SJCRH30 (cell line): ENCODE results near the gene INSR. TPM values are rescaled to one million over a fixed set of nuclear protein-coding genes. Genes with fewer than 3 reads are reported as not detected.

Experiments used
- DNase-seq, 2 experiments: peaks; one replicate each; pipeline ENCODE4 v3.0.0-alpha.2; 2015 to 2020
- H3K27ac ChIP-seq: fragments of 250-450 bp; sonication (Bioruptor Pico); 2 replicates; pipeline ENCODE4 v1.5.1; 2020; ENCODE audit warnings: mild to moderate bottlenecking, moderate library complexity
- H3K27me3 ChIP-seq: fragments of 250-450 bp; sonication (Bioruptor Pico); 2 replicates; pipeline ENCODE4 v1.5.1; 2020; ENCODE audit warnings: mild to moderate bottlenecking, moderate library complexity
- H3K36me3 ChIP-seq: fragments of 250-450 bp; sonication (Bioruptor Pico); 2 replicates; pipeline ENCODE4 v1.5.1; 2020; ENCODE audit warnings: mild to moderate bottlenecking, moderate library complexity
- H3K4me1 ChIP-seq: fragments of 250-450 bp; sonication (Bioruptor Pico); 2 replicates; pipeline ENCODE4 v1.5.1; 2020; ENCODE audit warnings: mild to moderate bottlenecking, moderate library complexity
- H3K4me3 ChIP-seq: fragments of 250-450 bp; sonication (Bioruptor Pico); 2 replicates; pipeline ENCODE4 v1.5.1; 2020; ENCODE audit warnings: mild to moderate bottlenecking, moderate library complexity
- H3K9me3 ChIP-seq: fragments of 250-450 bp; sonication (Bioruptor Pico); replicated peaks from 2 replicates; pipeline ENCODE4 v1.5.1; 2020; ENCODE audit warnings: mild to moderate bottlenecking, moderate library complexity
- total RNA-seq: library from RNA; depleted of rRNA; stranded (reverse); fragments of >200 nt; shearing (Covaris generic); gene quantifications from 2 replicates; pipeline ENCODE4 v1.2.3, GENCODE V29; 2014

Gene INSR
- total RNA-seq, 1 experiment from 2014 or later, result 14.3 TPM

DNA sequence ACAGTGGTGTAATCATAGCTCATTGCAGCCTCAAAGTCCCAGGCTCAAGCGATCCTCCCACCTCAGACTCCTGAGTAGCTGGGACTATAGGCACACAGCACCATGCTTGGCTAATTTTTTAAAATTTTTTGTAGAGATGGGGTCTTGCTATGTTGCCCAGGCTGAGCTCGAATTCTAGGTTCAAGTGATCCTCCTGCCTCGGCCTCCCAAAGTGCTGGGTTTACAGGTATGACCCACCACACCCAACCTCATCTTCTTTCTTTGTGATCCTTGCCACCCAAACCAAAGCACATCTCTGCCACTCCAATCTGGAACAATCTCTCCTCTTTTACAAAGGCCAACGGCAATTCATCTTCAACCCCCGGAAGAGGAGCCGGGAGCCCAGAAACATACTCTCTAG, 38.6 kb downstream of the INSR start:
- Histone ChIP-seq H3K36me3 (no peaks in the 10 kb centered on the region), H3K4me1 (no peaks in the 10 kb centered on the region), H3K4me3 (no peak overlapping the region), H3K27me3 (no peaks in the 10 kb centered on the region), H3K9me3 (no peaks in the 10 kb centered on the region), H3K27ac (no peak overlapping the region)
- no peak for DNase-seq

DNA sequence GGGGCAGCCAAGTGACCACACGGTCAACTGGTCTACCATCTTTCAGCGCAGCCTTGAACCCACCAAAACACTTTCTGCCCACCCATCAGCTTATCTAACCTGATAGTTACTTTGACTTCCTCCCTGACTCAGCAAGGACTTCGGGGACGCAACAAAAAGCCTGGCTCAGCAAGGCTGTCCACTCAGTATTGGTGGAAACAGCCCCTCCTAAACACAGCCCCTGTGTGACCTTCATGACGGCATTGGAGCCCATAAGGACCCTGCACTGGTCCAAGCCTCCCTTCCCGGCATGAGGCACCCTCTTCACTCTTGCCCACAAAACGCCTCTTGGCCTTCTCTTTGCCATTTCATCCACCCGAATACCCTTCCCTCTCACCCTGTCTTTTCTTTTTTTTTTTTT, 39.1 kb downstream of the INSR start:
- no peaks in the 10 kb centered on the region for H3K9me3 ChIP-seq

DNA sequence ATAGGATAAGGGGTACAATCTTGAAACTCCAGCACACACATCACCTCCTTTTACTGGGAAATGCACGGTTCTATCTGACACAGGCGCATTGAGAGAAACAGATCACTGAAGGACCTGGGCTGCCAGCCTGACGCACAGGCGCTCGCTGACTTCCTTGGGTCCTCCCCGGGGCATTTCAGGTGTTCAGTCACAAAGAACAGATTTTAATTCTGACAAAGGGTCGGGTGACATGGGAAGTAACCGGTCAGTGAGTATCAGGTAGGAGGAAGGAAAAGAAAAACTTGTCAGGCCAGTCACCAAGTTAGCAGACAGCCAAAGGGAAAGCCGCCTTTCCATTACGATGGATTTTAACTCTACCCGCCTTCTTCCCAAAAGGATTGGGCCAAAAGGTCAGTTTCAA, 39.6 kb downstream of the INSR start:
- H3K36me3 ChIP-seq, result no peaks in the 10 kb centered on the region
- H3K27ac ChIP-seq, result no peak overlapping the region
- no peaks in the 10 kb centered on the region for H3K27me3 ChIP-seq
- DNase-seq, result no peak
- no peaks in the 10 kb centered on the region for H3K9me3 ChIP-seq
- H3K4me3 ChIP-seq, result no peak overlapping the region
- H3K4me1 ChIP-seq, result no peaks in the 10 kb centered on the region

More for the DNA sequence above, 39.1 kb downstream of the INSR start:
- no peaks in the 10 kb centered on the region for H3K36me3 ChIP-seq
- H3K27me3 ChIP-seq, result no peaks in the 10 kb centered on the region
- DNase-seq, result no peak
- H3K4me3 ChIP-seq, result no peak overlapping the region
- H3K27ac ChIP-seq, result no peak overlapping the region
- H3K4me1 ChIP-seq, result no peaks in the 10 kb centered on the region

DNA sequence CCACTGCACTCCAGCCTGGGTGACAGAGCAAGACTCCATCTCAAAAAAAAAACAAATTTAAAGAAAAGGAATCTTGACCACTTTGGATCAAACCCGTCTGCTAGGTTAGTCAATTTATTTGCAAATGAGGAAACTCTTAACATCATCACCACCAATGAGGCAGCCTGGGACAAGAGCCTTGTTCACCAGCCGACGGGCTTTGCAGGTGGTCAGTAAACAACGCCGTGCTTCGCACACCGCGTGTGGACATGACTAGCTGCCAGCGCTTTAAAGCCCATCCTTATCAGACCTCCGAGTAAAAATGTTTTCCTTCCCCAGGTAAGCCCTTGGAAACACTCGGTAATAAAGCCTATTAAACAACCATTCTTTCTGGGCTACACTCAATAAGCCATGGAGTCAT, 41.9 kb downstream of the INSR start:
- Histone ChIP-seq H3K36me3 (no peaks in the 10 kb centered on the region), H3K4me1 (no peaks in the 10 kb centered on the region), H3K27me3 (no peaks in the 10 kb centered on the region), H3K27ac (no peak overlapping the region), H3K9me3 (no peaks in the 10 kb centered on the region), H3K4me3 (no peak overlapping the region)
- DNase-seq, result no peak

DNA sequence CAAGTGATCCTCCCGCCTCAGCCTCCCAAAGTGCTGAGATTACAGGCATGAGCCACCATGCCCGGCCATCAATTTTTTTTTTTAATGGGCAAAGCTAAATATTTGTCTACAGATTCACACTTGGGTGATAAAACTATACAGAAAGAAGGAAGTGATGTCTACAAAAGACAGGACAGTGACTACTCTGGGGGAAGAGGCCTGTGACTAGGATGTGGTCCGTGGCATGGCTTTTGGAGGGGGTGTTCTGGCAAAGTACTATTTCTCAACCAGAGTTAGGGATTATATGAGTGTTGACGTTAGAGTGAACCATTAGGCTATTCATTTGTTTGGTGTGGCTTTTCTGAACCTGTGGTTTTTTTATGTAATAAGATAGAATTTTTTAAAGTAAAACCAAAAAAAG, 42.7 kb downstream of the INSR start:
- no peaks in the 10 kb centered on the region for H3K36me3 ChIP-seq
- no peak for DNase-seq
- H3K27ac ChIP-seq, result no peak overlapping the region
- 0 out of 2 replicates have a peak, but pooled peaks cover 3% of the 10 kb centered on the region for H3K9me3 ChIP-seq
- no peak overlapping the region for H3K4me3 ChIP-seq
- H3K4me1 ChIP-seq, result no peaks in the 10 kb centered on the region
- no peaks in the 10 kb centered on the region for H3K27me3 ChIP-seq

DNA sequence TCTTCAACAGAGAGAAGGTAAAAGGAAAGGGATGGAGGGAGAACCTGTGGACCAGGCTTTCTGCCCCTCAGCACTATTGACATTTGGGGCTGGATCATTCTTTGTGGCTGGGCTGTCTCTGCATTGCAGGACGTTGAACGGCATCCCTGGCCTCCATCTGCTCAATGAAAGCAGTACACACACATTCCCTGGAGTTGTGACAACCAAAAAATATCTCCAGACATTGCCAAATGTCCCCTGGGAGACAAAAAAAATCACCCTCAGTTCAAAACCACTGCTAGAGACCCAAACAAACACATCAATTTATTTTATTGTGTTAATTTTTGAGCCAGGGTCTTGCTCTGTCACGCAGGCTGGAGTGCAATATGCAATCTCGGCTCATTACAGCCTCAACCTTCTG, 43.3 kb downstream of the INSR start:
- H3K4me3 ChIP-seq, result no peak overlapping the region
- 0 out of 2 replicates have a peak, but pooled peaks cover 4% of the 10 kb centered on the region for H3K9me3 ChIP-seq
- H3K27me3 ChIP-seq, result no peaks in the 10 kb centered on the region
- H3K36me3 ChIP-seq, result no peaks in the 10 kb centered on the region
- H3K4me1 ChIP-seq, result no peaks in the 10 kb centered on the region
- no peak overlapping the region for H3K27ac ChIP-seq
- no peak for DNase-seq

DNA sequence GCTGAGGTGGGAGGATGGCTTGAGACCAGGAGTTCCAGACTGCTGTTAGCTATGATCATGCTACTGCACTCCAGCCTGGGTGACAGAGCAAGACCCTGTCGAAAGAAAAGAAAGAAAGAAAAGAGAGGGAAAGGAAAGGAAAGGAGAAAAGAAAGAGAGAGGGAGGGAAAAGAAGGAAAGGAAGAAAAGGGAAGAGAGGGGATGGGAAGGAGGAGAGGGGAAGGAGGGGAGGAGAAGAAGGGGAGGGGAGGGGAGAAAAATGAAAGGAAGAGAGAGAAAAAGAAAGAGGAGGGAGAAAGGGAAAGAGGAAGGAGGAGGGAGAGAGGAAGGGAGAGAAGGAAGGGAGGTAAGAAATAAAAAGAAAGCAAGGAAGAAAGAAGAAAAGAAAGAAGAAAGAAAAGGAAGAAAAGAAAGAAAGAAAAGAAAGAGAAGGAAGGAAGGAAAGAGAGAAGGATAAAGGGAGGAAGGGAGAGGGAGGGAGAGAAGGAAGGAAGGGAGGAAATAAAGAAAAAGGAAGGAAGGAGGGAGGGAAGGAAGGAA, 44.1 kb downstream of the INSR start:
- Histone ChIP-seq H3K4me1 (no peaks in the 10 kb centered on the region), H3K9me3 (0 out of 2 replicates have a peak, but pooled peaks cover 4% of the 10 kb centered on the region), H3K27ac (no peak overlapping the region), H3K36me3 (no peaks in the 10 kb centered on the region), H3K4me3 (no peak overlapping the region), H3K27me3 (no peaks in the 10 kb centered on the region)
- no peak for DNase-seq

DNA sequence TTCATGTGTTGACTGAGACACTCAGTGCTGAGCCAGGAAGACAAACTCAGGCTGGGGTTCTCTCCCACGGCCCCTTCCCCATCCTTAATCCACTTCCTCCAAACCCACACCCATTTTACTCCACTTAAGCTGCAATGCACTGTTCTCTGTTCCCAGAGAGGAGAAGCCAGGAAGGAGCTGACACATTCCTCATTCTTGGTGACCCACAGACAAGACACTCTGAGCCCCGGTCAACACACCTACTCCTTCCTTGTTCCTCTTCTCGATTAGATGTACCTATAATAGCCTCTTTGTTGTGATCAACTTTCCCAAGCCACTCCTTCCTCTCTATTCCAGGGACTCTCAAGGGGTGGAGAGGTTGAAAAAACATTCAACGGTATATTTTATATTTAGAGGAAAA, 47.1 kb downstream of the INSR start:
- no peak overlapping the region for H3K4me3 ChIP-seq

DNA sequence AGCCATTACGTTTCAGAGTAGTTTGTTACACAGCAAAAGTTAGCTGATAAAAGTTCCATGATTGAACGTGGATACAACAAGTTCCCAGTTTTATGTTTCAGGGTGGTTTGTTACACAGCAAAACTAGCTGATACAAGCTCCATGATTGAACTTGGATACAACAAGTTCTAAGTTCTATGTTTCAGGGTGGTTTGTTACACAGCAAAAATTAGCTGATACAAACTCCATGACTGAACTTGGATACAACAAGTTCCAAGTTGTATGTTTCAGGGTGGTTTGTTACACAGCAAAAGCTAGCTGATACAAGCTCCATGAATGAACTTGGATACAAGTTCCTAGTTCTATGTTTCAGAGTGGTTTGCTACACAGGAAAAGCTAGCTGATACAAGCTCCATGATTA, 47.6 kb downstream of the INSR start:
- DNase-seq, result no peak
- Histone ChIP-seq H3K27ac (no peak overlapping the region), H3K36me3 (no peaks in the 10 kb centered on the region), H3K4me1 (no peaks in the 10 kb centered on the region), H3K27me3 (no peaks in the 10 kb centered on the region), H3K9me3 (0 out of 2 replicates have a peak, but pooled peaks cover 4% of the 10 kb centered on the region), H3K4me3 (no peak overlapping the region)

More for the DNA sequence above, 47.1 kb downstream of the INSR start:
- no peak for DNase-seq
- H3K27ac ChIP-seq, result no peak overlapping the region
- no peaks in the 10 kb centered on the region for H3K36me3 ChIP-seq
- H3K4me1 ChIP-seq, result no peaks in the 10 kb centered on the region
- no peaks in the 10 kb centered on the region for H3K27me3 ChIP-seq
- H3K9me3 ChIP-seq, result 0 out of 2 replicates have a peak, but pooled peaks cover 4% of the 10 kb centered on the region

DNA sequence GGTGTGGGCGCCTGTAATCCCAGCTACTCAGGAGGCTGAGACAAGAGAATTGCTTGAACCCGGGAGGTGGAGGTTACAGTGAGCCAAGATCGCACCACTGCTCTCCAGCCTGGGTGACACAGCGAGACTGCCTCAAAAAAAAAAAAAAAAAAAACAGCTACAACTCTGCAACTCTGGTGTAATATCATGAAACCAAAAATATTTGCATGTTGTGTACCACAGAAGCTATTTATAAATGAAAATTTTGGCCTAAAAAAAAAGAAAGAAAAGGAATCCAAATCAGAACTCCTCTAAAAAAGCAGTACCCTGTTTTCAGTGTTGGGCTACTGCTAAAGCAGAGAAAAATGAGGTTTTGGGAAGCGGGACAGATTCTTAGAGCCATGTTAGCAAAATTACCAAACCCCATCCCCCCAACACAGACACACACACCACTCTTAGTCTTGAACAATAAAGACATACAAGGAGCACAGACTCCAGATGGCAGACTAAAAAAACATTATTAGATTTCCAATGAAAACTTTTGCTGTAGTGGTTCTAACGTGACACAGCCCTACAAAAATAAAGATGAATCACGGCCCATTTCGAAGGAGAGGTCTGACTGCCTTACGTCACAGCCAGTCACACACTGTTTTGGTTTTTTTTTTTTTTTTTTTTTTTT, 51.5 kb downstream of the INSR start:
- no peaks in the 10 kb centered on the region for H3K27me3 ChIP-seq
- 0 out of 2 replicates have a peak, but pooled peaks cover 4% of the 10 kb centered on the region for H3K9me3 ChIP-seq
- no peak overlapping the region for H3K4me3 ChIP-seq
- H3K4me1 ChIP-seq, result no peaks in the 10 kb centered on the region
- no peaks in the 10 kb centered on the region for H3K36me3 ChIP-seq
- DNase-seq, result no peak
- no peak overlapping the region for H3K27ac ChIP-seq

DNA sequence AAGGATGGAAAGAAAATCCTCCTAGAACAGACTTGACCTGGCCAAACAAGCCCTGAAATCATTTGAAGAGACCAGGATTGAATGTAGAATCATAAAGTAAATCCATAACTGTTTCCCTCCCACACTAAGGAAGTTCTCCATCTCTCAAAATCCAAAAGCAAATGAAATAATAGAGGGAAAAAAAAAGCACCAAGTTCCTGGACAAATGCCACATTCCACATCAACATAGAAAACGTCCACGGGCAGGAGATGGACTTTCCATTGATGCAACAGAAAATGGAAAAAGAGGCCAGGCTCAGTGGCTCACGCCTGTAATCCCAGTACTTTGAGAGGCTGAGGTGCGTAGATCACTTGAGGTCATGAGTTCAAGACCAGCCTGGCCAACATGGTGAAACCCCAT, 56.2 kb downstream of the INSR start:
- DNase-seq, result no peak
- Histone ChIP-seq H3K27me3 (no peaks in the 10 kb centered on the region), H3K9me3 (no peaks in the 10 kb centered on the region), H3K36me3 (no peaks in the 10 kb centered on the region), H3K4me3 (no peak overlapping the region), H3K27ac (no peak overlapping the region), H3K4me1 (no peaks in the 10 kb centered on the region)

DNA sequence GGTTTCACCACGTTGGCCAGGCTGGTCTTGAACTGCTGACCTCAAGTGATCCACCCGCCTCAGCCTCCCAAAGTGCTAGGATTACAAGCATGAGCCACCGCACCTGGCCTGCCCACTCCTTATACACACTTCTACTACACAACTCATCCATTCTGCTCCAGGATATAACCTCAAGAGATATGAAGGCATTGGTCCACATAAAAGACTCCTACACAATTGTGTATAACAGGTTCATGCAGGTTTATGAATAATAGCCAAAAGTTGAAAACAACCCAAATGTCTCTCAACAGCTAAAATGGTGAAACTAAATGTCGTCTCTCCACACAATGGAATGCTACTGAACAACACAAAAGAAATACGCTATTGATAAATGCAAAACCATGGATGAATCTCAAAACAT, 58.1 kb downstream of the INSR start:
- Histone ChIP-seq H3K27ac (no peak overlapping the region), H3K27me3 (no peaks in the 10 kb centered on the region), H3K36me3 (no peaks in the 10 kb centered on the region), H3K4me1 (no peaks in the 10 kb centered on the region), H3K9me3 (no peaks in the 10 kb centered on the region), H3K4me3 (no peak overlapping the region)
- DNase-seq, result no peak

DNA sequence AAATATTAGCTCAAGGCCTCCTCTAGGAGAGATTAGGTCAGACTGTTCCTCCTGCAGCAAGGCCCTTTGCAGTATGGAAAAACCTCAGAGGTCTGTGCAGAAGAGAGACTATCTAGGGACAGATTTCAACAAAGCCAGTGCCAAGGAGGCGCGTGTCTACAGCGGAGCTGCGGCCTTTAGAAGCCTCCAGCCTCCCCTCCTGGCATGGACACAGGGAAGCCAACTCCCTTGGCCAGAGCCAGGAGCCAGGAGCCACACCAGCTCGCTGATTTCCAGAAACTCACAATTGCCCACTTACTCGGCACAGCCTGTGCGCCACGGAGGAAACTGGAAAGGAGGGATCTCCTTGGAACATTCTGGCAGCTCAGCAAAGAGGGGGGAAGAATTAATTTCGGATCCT, 63.4 kb downstream of the INSR start:
- Histone ChIP-seq H3K27ac (no peak overlapping the region), H3K4me1 (peaks cover 4% of the 10 kb centered on the region; the same call in 1 of the 2 replicates), H3K4me3 (no peak overlapping the region), H3K36me3 (no peaks in the 10 kb centered on the region), H3K9me3 (no peaks in the 10 kb centered on the region), H3K27me3 (no peaks in the 10 kb centered on the region)
- no peak for DNase-seq

DNA sequence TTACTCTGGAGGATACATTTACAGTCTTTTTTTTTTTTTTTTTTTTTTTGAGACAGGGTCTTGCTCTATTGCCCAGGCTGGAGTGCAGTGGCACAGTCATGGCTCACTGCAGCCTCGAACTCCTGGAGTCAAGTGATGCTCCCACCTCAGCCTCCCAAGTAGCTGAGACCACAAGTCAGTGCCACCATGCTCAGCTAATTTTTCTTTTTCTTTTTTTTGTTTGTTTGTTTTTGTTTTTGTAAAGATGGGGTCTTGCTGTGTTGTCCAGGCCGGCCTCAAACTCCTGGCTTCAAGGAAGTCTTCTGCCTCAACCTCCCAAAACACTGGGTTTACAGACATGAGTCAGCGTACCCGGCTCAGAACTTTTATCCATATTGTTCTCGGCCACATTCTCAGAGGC, 64.5 kb downstream of the INSR start:
- Histone ChIP-seq H3K27ac (no peak overlapping the region), H3K4me3 (no peak overlapping the region), H3K36me3 (no peaks in the 10 kb centered on the region), H3K4me1 (peaks cover 4% of the 10 kb centered on the region; the same call in 1 of the 2 replicates), H3K27me3 (no peaks in the 10 kb centered on the region), H3K9me3 (no peaks in the 10 kb centered on the region)
- DNase-seq, result no peak

DNA sequence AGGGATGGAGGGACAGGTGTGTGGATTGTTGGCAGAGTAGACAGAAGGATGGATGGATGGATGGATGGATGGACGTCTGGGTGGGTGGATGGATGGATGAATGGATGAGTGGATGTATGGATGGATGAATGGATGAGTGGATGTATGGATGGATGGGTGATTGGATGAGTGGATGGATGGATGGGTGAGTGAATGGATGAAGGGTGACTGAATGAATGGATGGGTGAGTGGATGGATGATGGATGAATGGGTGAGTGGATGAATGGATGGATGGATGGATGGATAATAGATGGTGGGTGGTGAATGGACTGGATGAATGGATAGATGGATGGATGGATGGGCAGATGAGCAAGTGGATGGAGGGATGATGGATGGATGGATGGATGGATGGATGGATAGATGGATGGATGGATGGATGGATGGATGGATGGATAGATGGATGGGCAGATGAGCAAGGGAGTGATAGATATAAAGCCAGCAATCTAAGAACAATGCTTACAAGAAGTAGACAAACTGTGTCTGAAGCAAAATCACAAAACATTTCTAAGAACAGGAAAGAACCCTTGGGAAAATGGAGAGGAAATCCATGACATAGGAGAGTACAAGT, 65.2 kb downstream of the INSR start:
- Histone ChIP-seq H3K4me1 (peaks cover 4% of the 10 kb centered on the region; the same call in 1 of the 2 replicates), H3K27me3 (no peaks in the 10 kb centered on the region), H3K4me3 (no peak overlapping the region), H3K36me3 (no peaks in the 10 kb centered on the region), H3K27ac (no peak overlapping the region), H3K9me3 (no peaks in the 10 kb centered on the region)
- no peak for DNase-seq
